Measurements from ENCODE around the gene CYP8B1. TPM values are rescaled to one million over a fixed set of nuclear protein-coding genes. Genes with fewer than 3 reads are reported as not detected.

CYP8B1 gene
- total and polyA plus RNA-seq, 4 donors, result 0.01 to 0.09 TPM; not detected in 2

DNA sequence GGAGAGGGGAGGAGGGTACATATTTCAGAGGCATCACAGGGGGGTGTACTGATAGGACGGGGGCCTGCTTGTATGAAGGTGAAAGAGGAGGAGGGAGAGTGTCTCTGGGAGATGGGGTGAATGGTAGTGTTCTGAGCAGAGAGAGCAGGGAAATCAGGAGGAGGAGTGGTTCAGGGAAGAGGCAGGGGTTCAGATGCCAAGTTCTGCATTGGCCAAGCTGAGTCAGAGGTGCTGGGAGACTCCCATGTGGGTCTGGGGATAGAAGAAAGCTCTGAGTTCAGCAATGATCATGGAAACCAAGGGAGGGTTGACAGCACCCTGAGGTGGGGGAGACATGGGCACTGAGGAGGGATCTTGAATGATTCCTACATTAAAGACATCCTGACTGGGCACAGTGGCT is 3.0 kb downstream of the CYP8B1 start:
- Histone ChIP-seq H3K4me3 (no peak overlapping the region), H3K9me3 (ENCODE audit: control insufficient read depth in 4 of 4, insufficient read depth in 3 of 4, low read length in 3 of 4) (no peaks in the 10 kb centered on the region), H3K4me1 (ENCODE audit: control insufficient read depth in 5 of 5, insufficient read depth in 5 of 5, low read length in 5 of 5) (peaks cover 0 to 20% (median 5%) of the 10 kb centered on the region in 5 donors), H3K27me3 (ENCODE audit: control insufficient read depth in 3 of 3, insufficient read depth in 3 of 3, low read length in 2 of 3) (no peaks in the 10 kb centered on the region), H3K9ac (ENCODE audit: insufficient read depth in 1 of 2, low read length in 2 of 2) (no peak overlapping the region), H3K27ac (ENCODE audit: low read depth in 1 of 2, low read length in 1 of 2) (no peak overlapping the region), H3K36me3 (ENCODE audit: control insufficient read depth in 4 of 4, insufficient read depth in 4 of 4, low read length in 4 of 4) (no peaks in the 10 kb centered on the region)
- TF ChIP-seq, protein P1, sequence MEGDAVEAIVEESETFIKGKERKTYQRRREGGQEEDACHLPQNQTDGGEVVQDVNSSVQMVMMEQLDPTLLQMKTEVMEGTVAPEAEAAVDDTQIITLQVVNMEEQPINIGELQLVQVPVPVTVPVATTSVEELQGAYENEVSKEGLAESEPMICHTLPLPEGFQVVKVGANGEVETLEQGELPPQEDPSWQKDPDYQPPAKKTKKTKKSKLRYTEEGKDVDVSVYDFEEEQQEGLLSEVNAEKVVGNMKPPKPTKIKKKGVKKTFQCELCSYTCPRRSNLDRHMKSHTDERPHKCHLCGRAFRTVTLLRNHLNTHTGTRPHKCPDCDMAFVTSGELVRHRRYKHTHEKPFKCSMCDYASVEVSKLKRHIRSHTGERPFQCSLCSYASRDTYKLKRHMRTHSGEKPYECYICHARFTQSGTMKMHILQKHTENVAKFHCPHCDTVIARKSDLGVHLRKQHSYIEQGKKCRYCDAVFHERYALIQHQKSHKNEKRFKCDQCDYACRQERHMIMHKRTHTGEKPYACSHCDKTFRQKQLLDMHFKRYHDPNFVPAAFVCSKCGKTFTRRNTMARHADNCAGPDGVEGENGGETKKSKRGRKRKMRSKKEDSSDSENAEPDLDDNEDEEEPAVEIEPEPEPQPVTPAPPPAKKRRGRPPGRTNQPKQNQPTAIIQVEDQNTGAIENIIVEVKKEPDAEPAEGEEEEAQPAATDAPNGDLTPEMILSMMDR (IDR thresholded peaks at IDR 0.05; ENCODE audit: control extremely low read depth, extremely low read depth), result no peak
- ATAC-seq (ENCODE audit: insufficient read depth, low FRiP score), result no peak
- DNase-seq, result no peak
- 88 to 95% methylated on average over 1 of the region's 1 CpG for WGBS, 2 donors

DNA sequence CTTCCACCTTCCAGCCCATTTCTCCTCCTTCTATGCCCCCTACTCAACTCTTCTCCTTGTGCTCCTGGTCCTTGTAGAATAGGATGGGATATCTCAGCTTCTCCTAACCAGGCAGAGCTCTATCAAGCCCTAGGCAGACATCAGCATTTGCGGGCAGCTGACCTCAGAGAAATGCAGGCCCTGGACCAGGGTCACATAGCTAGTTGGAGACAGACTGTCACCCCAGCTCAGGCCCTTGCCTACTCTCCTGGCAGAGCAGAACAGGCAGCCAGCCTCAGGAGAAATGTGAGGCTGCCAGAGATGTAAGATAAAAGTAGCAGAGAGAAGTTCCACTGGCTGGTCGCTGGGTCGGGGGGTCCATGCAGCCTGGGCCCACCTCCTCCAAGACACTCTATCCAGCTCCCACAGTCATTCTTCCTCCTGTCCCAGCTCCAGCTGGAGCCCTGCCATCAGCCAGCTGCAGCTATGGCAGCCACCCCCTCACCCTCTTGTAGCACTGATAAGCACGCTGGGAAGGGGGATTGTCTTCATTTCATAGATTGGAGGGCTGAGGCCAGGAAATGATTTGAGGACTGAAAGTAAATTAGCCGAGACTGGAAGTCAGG is 4.0 kb downstream of the CYP8B1 start:
- WGBS, 2 donors, result 43 to 65% methylated on average over 5 of the region's 5 CpGs
- no peak for ATAC-seq (ENCODE audit: insufficient read depth, low FRiP score)
- Histone ChIP-seq H3K4me3 (no peak overlapping the region), H3K9ac (ENCODE audit: insufficient read depth in 1 of 2, low read length in 2 of 2) (no peak overlapping the region), H3K27ac (ENCODE audit: low read depth in 1 of 2, low read length in 1 of 2) (no peak overlapping the region), H3K27me3 (ENCODE audit: control insufficient read depth in 3 of 3, insufficient read depth in 3 of 3, low read length in 2 of 3) (no peaks in the 10 kb centered on the region), H3K36me3 (ENCODE audit: control insufficient read depth in 4 of 4, insufficient read depth in 4 of 4, low read length in 4 of 4) (no peaks in the 10 kb centered on the region), H3K9me3 (ENCODE audit: control insufficient read depth in 4 of 4, insufficient read depth in 3 of 4, low read length in 3 of 4) (no peaks in the 10 kb centered on the region), H3K4me1 (ENCODE audit: control insufficient read depth in 5 of 5, insufficient read depth in 5 of 5, low read length in 5 of 5) (peaks cover 0 to 17% (median 5%) of the 10 kb centered on the region in 5 donors)
- TF ChIP-seq, protein P1 (IDR thresholded peaks at IDR 0.05; ENCODE audit: control extremely low read depth, extremely low read depth), result no peak
- peak; percentile 75 to 79 (median 76) for DNase-seq

DNA sequence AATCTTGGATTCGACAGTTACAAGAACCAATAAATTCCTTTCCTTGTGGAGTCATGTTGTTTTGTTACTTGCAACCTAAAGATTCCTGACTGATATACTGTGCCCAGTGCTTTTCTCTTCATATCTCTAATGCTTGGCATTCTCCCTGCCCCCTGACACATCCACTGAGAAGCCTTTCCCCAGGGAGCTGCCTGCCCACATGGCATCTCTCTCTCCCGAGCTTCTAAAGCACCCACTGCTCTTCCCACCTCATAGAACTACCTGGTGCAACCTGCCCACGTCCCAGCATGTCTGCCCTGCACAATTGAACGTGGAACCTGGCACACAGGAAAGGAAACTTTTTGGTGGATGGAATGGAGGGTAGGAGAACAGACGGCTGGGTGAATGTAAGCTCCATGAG is 6.8 kb downstream of the CYP8B1 start:
- WGBS, 2 donors, result 80 to 83% methylated on average over 5 of the region's 5 CpGs
- H3K36me3 ChIP-seq (ENCODE audit: control insufficient read depth in 4 of 4, insufficient read depth in 4 of 4, low read length in 4 of 4), result no peaks in the 10 kb centered on the region
- H3K4me3 ChIP-seq, result no peak overlapping the region
- H3K4me1 ChIP-seq (ENCODE audit: control insufficient read depth in 5 of 5, insufficient read depth in 5 of 5, low read length in 5 of 5), result peaks cover 0 to 17% (median 5%) of the 10 kb centered on the region in 5 donors
- DNase-seq (no peak), ATAC-seq (ENCODE audit: insufficient read depth, low FRiP score) (no peak)
- H3K27me3 ChIP-seq (ENCODE audit: control insufficient read depth in 3 of 3, insufficient read depth in 3 of 3, low read length in 2 of 3), result no peaks in the 10 kb centered on the region
- no peaks in the 10 kb centered on the region for H3K9me3 ChIP-seq (ENCODE audit: control insufficient read depth in 4 of 4, insufficient read depth in 3 of 4, low read length in 3 of 4)
- no peak overlapping the region for H3K27ac ChIP-seq (ENCODE audit: low read depth in 1 of 2, low read length in 1 of 2)
- no peak overlapping the region for H3K9ac ChIP-seq (ENCODE audit: insufficient read depth in 1 of 2, low read length in 2 of 2)
- TF ChIP-seq, protein P1 (IDR thresholded peaks at IDR 0.05; ENCODE audit: control extremely low read depth, extremely low read depth), result no peak

DNA sequence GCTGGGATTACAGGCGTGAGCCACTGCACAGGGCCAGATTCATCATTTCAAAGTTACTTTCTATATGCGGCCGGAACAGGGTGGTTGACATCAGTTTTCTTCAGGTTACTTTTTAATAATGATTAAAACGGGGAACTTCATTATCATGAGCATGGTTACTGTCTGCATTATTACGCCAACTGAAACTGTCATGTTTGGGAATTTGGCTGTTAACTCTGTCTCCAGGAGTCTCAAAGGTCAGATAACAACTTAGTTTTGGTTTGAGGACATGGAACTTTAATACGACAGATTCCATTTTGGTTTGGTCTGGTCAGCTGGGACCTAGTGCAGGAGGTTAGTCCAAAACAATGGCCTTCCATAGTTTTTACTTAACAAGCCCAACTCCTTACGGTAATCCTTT is 8.5 kb downstream of the CYP8B1 start:
- DNase-seq (no peak), ATAC-seq (ENCODE audit: insufficient read depth, low FRiP score) (no peak)
- Histone ChIP-seq H3K9me3 (ENCODE audit: control insufficient read depth in 4 of 4, insufficient read depth in 3 of 4, low read length in 3 of 4) (no peaks in the 10 kb centered on the region), H3K4me1 (ENCODE audit: control insufficient read depth in 5 of 5, insufficient read depth in 5 of 5, low read length in 5 of 5) (peaks cover 0 to 9% (median 2%) of the 10 kb centered on the region in 5 donors), H3K36me3 (ENCODE audit: control insufficient read depth in 4 of 4, insufficient read depth in 4 of 4, low read length in 4 of 4) (no peaks in the 10 kb centered on the region), H3K27ac (ENCODE audit: low read depth in 1 of 2, low read length in 1 of 2) (no peak overlapping the region), H3K27me3 (ENCODE audit: control insufficient read depth in 3 of 3, insufficient read depth in 3 of 3, low read length in 2 of 3) (no peaks in the 10 kb centered on the region), H3K4me3 (no peak overlapping the region), H3K9ac (ENCODE audit: insufficient read depth in 1 of 2, low read length in 2 of 2) (no peak overlapping the region)
- TF ChIP-seq, protein P1 (IDR thresholded peaks at IDR 0.05; ENCODE audit: control extremely low read depth, extremely low read depth), result no peak
- WGBS, 2 donors, result 87 to 95% methylated on average over 7 of the region's 7 CpGs

Data from lung (tissue), 12 donors.